HEK293 (cell line): ENCODE results near the gene PPFIBP1.

Source experiments
- CTCF ChIA-PET: fragments of 350-600 bp; formaldehyde crosslinking; extraction: SDS; loops from one replicate; lab custom pipeline; 2021; ENCODE audit warnings: antibody characterized with exemption; lab: Yijun Ruan, JAX
- POLR2A ChIA-PET: fragments of 300-600 bp; formaldehyde crosslinking; extraction: SDS; loops from one replicate; lab custom pipeline; 2020; ENCODE audit warnings: antibody characterized with exemption, inconsistent platforms; lab: Yijun Ruan, JAX
- H3K27ac ChIP-seq: fragments of 200-500 bp; sonication (Bioruptor generic); 2 replicates; pipeline ENCODE4 v1.5.1; 2014; ENCODE audit warnings: low read depth, low read length, control low read depth, inconsistent platforms; ENCODE audit errors: extremely low read depth
- H3K36me3 ChIP-seq, 2 experiments: fragments of 200-500 bp in 1 of 2; sonication (Bioruptor generic) in 1 of 2; 1 replicate in 1 of 2; 2 replicates in 1 of 2; pipeline ENCODE4 v1.5.1; 2014 to 2017; ENCODE audit warnings: inconsistent platforms in 2 of 2, low read length in 2 of 2; ENCODE audit not compliant: control insufficient read depth in 2 of 2, insufficient read depth in 1 of 2
- H3K4me1 ChIP-seq: fragments of 200-500 bp; sonication (Bioruptor generic); 2 replicates; pipeline ENCODE4 v1.5.1; 2014; ENCODE audit warnings: mild to moderate bottlenecking, low read length, inconsistent platforms; ENCODE audit not compliant: control insufficient read depth, insufficient read depth
- H3K4me3 ChIP-seq: 2 replicates; pipeline ENCODE4 v1.5.1; 2011; ENCODE audit warnings: low read depth, mild to moderate bottlenecking, control low read depth, low read length, moderate library complexity
- H3K9me3 ChIP-seq: fragments of 200-500 bp; sonication (Bioruptor generic); 2 replicates; pipeline ENCODE4 v1.5.1; 2014; ENCODE audit warnings: low read depth, low read length, inconsistent platforms; ENCODE audit not compliant: control insufficient read depth, insufficient read depth
- ATF2 ChIP-seq: fragments of 450-650 bp; formaldehyde crosslinking; IDR thresholded peaks from 2 replicates; pipeline ENCODE4 v1.5.1; 2016; ENCODE audit warnings: missing biosample characterization, missing genetic modification characterization, low read depth
- KLF10 ChIP-seq: fragments of 450-650 bp; IDR thresholded peaks from 2 replicates; pipeline ENCODE4 v1.5.1; 2018; ENCODE audit warnings: missing biosample characterization, mild to moderate bottlenecking, missing genetic modification characterization
- PATZ1 ChIP-seq: fragments of 450-650 bp; formaldehyde crosslinking; IDR thresholded peaks from 2 replicates; pipeline ENCODE4 v1.5.1; 2016; ENCODE audit warnings: missing biosample characterization, missing genetic modification characterization
- PRDM1 ChIP-seq: fragments of 450-650 bp; formaldehyde crosslinking; IDR thresholded peaks from 2 replicates; pipeline ENCODE4; 2016; ENCODE audit warnings: missing biosample characterization, missing genetic modification characterization
- ZBTB21 ChIP-seq: fragments of 450-650 bp; formaldehyde crosslinking; IDR thresholded peaks from 2 replicates; pipeline ENCODE4 v1.5.1; 2017; ENCODE audit warnings: missing biosample characterization, missing genetic modification characterization
- ZEB2 ChIP-seq: fragments of 450-650 bp; formaldehyde crosslinking; IDR thresholded peaks from 2 replicates; pipeline ENCODE4 v1.5.1; 2016; ENCODE audit warnings: missing biosample characterization, missing genetic modification characterization
- ZFP37 ChIP-seq: fragments of 450-650 bp; formaldehyde crosslinking; IDR thresholded peaks from 2 replicates; pipeline ENCODE4 v1.5.1; 2016; ENCODE audit warnings: missing biosample characterization, missing genetic modification characterization
- ZNF184 ChIP-seq: fragments of 450-650 bp; IDR thresholded peaks from 2 replicates; pipeline ENCODE4 v1.5.1; 2018; ENCODE audit warnings: missing biosample characterization, mild to moderate bottlenecking, missing genetic modification characterization
- ZNF341 ChIP-seq: fragments of 450-650 bp; formaldehyde crosslinking; IDR thresholded peaks from 2 replicates; pipeline ENCODE4; 2016; ENCODE audit warnings: low read depth, missing biosample characterization, missing genetic modification characterization
- ZNF513 ChIP-seq: fragments of 450-650 bp; IDR thresholded peaks from 2 replicates; pipeline ENCODE4 v1.5.1; 2018; ENCODE audit warnings: missing biosample characterization, missing genetic modification characterization
- ZNF558 ChIP-seq: fragments of 450-650 bp; formaldehyde crosslinking; IDR thresholded peaks from 2 replicates; pipeline ENCODE4 v1.5.1; 2016; ENCODE audit warnings: missing biosample characterization, missing genetic modification characterization
- ZNF600 ChIP-seq: fragments of 450-650 bp; formaldehyde crosslinking; IDR thresholded peaks from 2 replicates; pipeline ENCODE4 v1.5.1; 2016; ENCODE audit warnings: missing biosample characterization, missing genetic modification characterization
- ZNF768 ChIP-seq: fragments of 450-650 bp; formaldehyde crosslinking; IDR thresholded peaks from 2 replicates; pipeline ENCODE4 v1.5.1; 2018; ENCODE audit warnings: missing biosample characterization, mild to moderate bottlenecking, missing genetic modification characterization
- ZNF776 ChIP-seq: fragments of 450-650 bp; formaldehyde crosslinking; IDR thresholded peaks from 2 replicates; pipeline ENCODE4 v1.5.0; 2017; ENCODE audit warnings: missing biosample characterization, missing genetic modification characterization, borderline replicate concordance
- ZNF785 ChIP-seq: fragments of 450-650 bp; formaldehyde crosslinking; IDR thresholded peaks from 2 replicates; pipeline ENCODE4 v1.5.1; 2016; ENCODE audit warnings: missing biosample characterization, missing genetic modification characterization
- ZNF830 ChIP-seq: fragments of 450-650 bp; IDR thresholded peaks from 2 replicates; pipeline ENCODE4 v1.5.0; 2018; ENCODE audit warnings: missing biosample characterization, missing genetic modification characterization, low read depth, mild to moderate bottlenecking, moderate library complexity

PPFIBP1 gene

DNA sequence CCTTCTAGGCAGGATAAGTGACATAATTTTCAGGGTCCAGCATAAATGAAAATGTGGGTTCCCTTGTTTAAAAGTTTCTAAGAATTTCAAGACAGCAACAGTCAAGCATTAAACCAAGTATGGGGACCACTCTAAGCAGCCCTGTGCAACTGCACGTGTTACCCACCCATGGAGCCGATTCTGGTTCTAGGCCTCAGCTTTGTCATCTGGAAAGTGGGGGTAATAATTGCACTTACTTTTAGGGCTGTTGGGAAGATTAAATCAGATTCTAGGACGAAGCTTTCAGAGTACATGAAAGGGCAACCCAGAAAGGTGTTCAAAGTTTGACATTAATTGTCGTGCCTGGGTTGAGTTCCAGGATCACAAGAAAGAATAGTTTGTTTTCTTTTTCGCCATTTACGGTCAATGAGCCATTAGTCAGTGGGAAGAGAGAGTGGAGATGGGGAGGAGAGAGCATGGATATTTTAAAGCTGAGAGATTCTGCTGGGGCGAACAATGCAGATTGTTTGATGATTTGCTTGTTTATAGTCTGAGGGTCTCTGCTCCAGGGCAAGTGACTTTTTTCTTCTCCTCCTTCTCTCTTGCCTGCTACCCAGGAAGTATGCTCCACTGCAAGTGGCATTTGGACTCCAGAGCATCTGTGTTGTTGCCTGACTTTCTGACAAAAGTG is 10.7 kb upstream of the PPFIBP1 start (continued):
- TF ChIP-seq ZEB2 = no peak
- TF ChIP-seq ZNF830 (tag by site-specific recombination) = no peak

DNA sequence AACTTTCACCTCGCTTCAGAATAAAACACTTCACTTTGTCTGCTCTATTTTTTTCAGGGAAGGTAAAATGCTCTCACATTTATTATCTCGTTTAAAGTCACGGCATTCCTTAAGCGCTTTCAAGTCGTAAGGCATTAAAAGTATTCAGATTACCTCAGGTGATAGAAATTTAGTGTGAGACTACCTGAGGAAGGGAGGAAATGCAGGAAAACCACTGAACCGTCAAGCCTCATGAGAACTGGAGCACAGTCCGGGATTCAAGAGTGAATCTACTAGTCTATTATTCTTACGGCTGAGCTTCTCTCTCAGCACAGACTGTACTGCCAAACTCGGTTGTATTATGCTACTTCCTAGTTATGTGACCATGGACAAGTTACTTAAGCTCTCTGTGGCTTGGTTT is 8.3 kb upstream of the PPFIBP1 start:
- POLR2A ChIA-PET = interaction anchor here (0.7 kb wide), 1 partner anchor 1314 kb away, joined by 3 read pairs; no protein-coding TSS in a partner anchor
- no peak for TF ChIP-seq ZNF513

DNA sequence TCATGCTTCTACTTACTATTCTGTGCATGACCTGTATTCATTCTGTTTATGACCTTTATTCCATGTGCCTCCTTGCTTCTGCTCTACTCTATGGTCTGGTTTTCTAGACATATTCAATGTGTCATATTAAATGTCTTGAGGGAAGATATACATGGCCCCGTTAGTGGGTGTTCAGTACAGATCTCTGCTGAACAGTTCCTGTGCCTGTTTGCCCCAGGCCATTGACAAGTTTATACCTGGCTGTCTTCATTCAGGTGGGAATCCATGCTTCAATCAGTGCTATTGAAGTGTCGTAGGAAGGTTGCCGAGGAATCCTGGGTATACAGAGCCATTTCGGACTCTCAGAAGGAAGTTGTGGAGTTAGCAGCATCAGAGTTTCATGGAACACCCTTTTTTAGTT is 7.4 kb upstream of the PPFIBP1 start:
- Histone ChIP-seq H3K27ac (no peak overlapping the region), H3K36me3 (no peaks in the 10 kb centered on the region), H3K9me3 (no peaks in the 10 kb centered on the region), H3K4me3 (no peak overlapping the region), H3K4me1 (no peaks in the 10 kb centered on the region)
- ChIA-PET CTCF (interaction anchor here (1.2 kb wide), 1 partner anchor 136 kb away, joined by 3 read pairs; no protein-coding TSS in a partner anchor), POLR2A (no interaction called here)
- TF ChIP-seq ZFP37 (tag by site-specific recombination) (no peak), ZNF184 (tag by site-specific recombination) (no peak), ZNF600 (tag by site-specific recombination) (no peak), ZNF558 (tag by site-specific recombination) (no peak), ZNF776 (tag by site-specific recombination) (no peak)

More for the DNA sequence above, 8.3 kb upstream of the PPFIBP1 start:
- Histone ChIP-seq H3K4me3 (no peak overlapping the region), H3K36me3 (no peaks in the 10 kb centered on the region), H3K27ac (no peak overlapping the region), H3K9me3 (no peaks in the 10 kb centered on the region), H3K4me1 (no peaks in the 10 kb centered on the region)
- CTCF ChIA-PET = interaction anchor here (0.7 to 1.2 kb wide), 2 partner anchors 93 to 137 kb away, joined by 3 to 4 read pairs; no protein-coding TSS in a partner anchor

DNA sequence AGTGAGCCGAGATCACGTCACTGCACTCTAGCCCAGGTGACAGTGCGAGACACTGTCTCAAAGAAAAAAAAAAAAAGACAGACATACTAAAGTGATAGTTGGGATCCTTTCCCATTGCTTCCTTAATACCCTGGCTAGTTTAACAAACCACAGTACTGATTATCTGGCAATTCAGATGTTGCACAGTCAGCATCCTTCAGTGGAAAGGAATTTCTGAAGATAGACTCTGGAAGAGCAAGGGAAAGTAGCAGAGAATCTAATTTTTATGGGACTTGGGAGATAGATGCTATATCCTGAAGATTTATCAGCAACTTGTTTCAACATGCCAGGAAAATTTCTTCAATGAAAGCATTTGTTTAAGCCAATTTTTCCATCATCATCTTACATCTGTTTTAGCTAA is 6.5 kb upstream of the PPFIBP1 start:
- POLR2A ChIA-PET = interaction anchor here (0.7 kb wide), 1 partner anchor 61 kb away, joined by 4 read pairs; no protein-coding TSS in a partner anchor
- no peak overlapping the region for H3K4me3 ChIP-seq
- H3K4me1 ChIP-seq = no peaks in the 10 kb centered on the region
- no peaks in the 10 kb centered on the region for H3K36me3 ChIP-seq
- H3K9me3 ChIP-seq = no peaks in the 10 kb centered on the region
- no peak overlapping the region for H3K27ac ChIP-seq
- CTCF ChIA-PET = no interaction called here
- TF ChIP-seq ZNF768 (tag by site-specific recombination) (no peak), ATF2 (no peak), ZNF341 (tag by site-specific recombination) (no peak), PATZ1 (tag by site-specific recombination) (no peak), ZNF785 (tag by site-specific recombination) (no peak), ZNF558 (tag by site-specific recombination) (no peak), ZBTB21 (no peak), PRDM1 (tag by site-specific recombination) (no peak), KLF10 (tag by site-specific recombination) (no peak)
